K562 (cell line): ENCODE results near the gene HCRTR1. TPM values are rescaled to one million over a fixed set of nuclear protein-coding genes. Genes with fewer than 3 reads are reported as not detected.

Experiments used
- BCLAF1 ChIP-seq, 2 experiments: fragments of 450-650 bp in 1 of 2; IDR thresholded peaks; 2 replicates each; pipeline ENCODE4 v1.6.1; 2011 to 2017; ENCODE audit warnings: low read depth in 2 of 2, antibody characterized with exemption in 1 of 2, borderline replicate concordance in 1 of 2, low read length in 1 of 2, mild to moderate bottlenecking in 1 of 2, mixed read lengths in 1 of 2; ENCODE audit not compliant: control insufficient read depth in 1 of 2
- HINFP ChIP-seq: fragments of 450-650 bp; conservative IDR thresholded peaks from 2 replicates; pipeline ENCODE4 v1.6.1; 2016; ENCODE audit warnings: missing genetic modification characterization, low read depth, mild to moderate bottlenecking, control low read depth, missing compliant biosample characterization
- HSF4 ChIP-seq: fragments of 250-450 bp; sonication (Bioruptor Pico); IDR thresholded peaks from 2 replicates; pipeline ENCODE4 v2.1.2; 2022; ENCODE audit warnings: mild to moderate bottlenecking, moderate library complexity, borderline replicate concordance
- ILK ChIP-seq: fragments of 450-650 bp; IDR thresholded peaks from 2 replicates; pipeline ENCODE4 v1.6.1; 2016; ENCODE audit warnings: missing genetic modification characterization, low read depth, mild to moderate bottlenecking, missing compliant biosample characterization, moderate library complexity, borderline replicate concordance
- MEIS2 ChIP-seq: fragments of 450-650 bp; IDR thresholded peaks from 2 replicates; pipeline ENCODE4 v1.6.1; 2014; ENCODE audit warnings: mild to moderate bottlenecking; ENCODE audit not compliant: partially characterized antibody
- MNT ChIP-seq, 2 experiments: fragments of 450-650 bp; conservative IDR thresholded peaks; 2 replicates each; pipeline ENCODE4 v1.6.1; 2017; ENCODE audit warnings: mild to moderate bottlenecking in 2 of 2, moderate library complexity in 2 of 2
- MTA2 ChIP-seq: fragments of 450-650 bp; IDR thresholded peaks from 2 replicates; pipeline ENCODE4 v1.6.1; 2016; ENCODE audit warnings: low read depth
- PURB ChIP-seq: sonication (generic); formaldehyde crosslinking; IDR thresholded peaks from 2 replicates; pipeline ENCODE4 v1.9.0; 2021; ENCODE audit warnings: low read depth, mild to moderate bottlenecking, missing genetic modification reagents
- SAFB ChIP-seq: fragments of 200-400 bp; formaldehyde crosslinking; IDR thresholded peaks from 2 replicates; pipeline ENCODE4 v1.6.1; 2017; ENCODE audit warnings: low read depth, low read length, borderline replicate concordance
- SMARCA5 ChIP-seq: fragments of 450-650 bp; IDR thresholded peaks from 2 replicates; pipeline ENCODE4 v1.6.1; 2016
- SNIP1 ChIP-seq: fragments of 450-650 bp; IDR thresholded peaks from 2 replicates; pipeline ENCODE4 v1.7.1; 2017; ENCODE audit warnings: low read depth, mild to moderate bottlenecking
- SOX6 ChIP-seq: fragments of 450-650 bp; IDR thresholded peaks from 2 replicates; pipeline ENCODE4 v1.6.1; 2014; ENCODE audit warnings: mild to moderate bottlenecking
- ZBTB11 ChIP-seq, 3 experiments: fragments of 200-800 bp in 1 of 3; fragments of 250-450 bp in 1 of 3; fragments of 450-650 bp in 1 of 3; sonication (Bioruptor Pico) in 1 of 3; sonication (Bioruptor generic) in 1 of 3; formaldehyde crosslinking in 1 of 3; IDR thresholded peaks; 2 replicates each; pipeline versions ENCODE4 v1.6.1 to v1.8.0; 2016 to 2022; ENCODE audit warnings: mild to moderate bottlenecking in 2 of 3, missing genetic modification characterization in 2 of 3, missing compliant biosample characterization in 1 of 3, moderate library complexity in 1 of 3
- ZBTB7A ChIP-seq: IDR thresholded peaks from 2 replicates; pipeline ENCODE4 v1.6.1; 2011; ENCODE audit warnings: low read depth, mild to moderate bottlenecking, low read length, moderate library complexity, borderline replicate concordance; ENCODE audit not compliant: control insufficient read depth
- ZFPM2 ChIP-seq: fragments of 250-450 bp; sonication (Bioruptor Pico); IDR thresholded peaks from 2 replicates; pipeline ENCODE4 v1.5.1; 2022; ENCODE audit warnings: mild to moderate bottlenecking
- ZNF408 ChIP-seq: fragments of 250-450 bp; sonication (Bioruptor Pico); IDR thresholded peaks from 2 replicates; pipeline ENCODE4 v1.4.0; 2020; ENCODE audit warnings: low read depth, mild to moderate bottlenecking, moderate library complexity
- polyA plus RNA-seq, 8 experiments: library from polyadenylated mRNA; depleted of rRNA in 4 of 8; stranded (reverse) in 5 of 8; unstranded in 3 of 8; fragments of >200 nt; fragmentation: Nextera tagmentation in 2 of 8; fragmentation: Illumina TruSeq in 1 of 8; extraction: Ambion mirVana in 2 of 8; extraction: Trizol in 1 of 8; gene quantifications; 2 replicates each; pipeline versions ENCODE4 v1.2.1 to v1.2.3, GENCODE V29; 2011 to 2014; ENCODE audit warnings: inconsistent platforms in 1 of 8, missing spikeins in 1 of 8
- total RNA-seq, 7 experiments: library from RNA; depleted of rRNA in 6 of 7; stranded (reverse); fragments of >200 nt in 6 of 7; fragmentation: Illumina TruSeq in 2 of 7; extraction: Trizol in 2 of 7; gene quantifications; 2 replicates each; pipeline versions ENCODE4 v1.2.1 to v1.2.3, GENCODE V29; 2011 to 2021; ENCODE audit warnings: low replicate concordance in 1 of 7

HCRTR1 gene
- total and polyA plus RNA-seq, 9 of the 15 experiments (the other 6 are each of a cell fraction or from before 2014, with no cell fraction given) = not detected

- TF ChIP-seq BCLAF1 (IDR thresholded peaks at IDR 0.05; ENCODE audit: borderline replicate concordance in 1 of 2, control insufficient read depth in 1 of 2, low read depth in 2 of 2, low read length in 1 of 2) = no peak
- TF ChIP-seq ZBTB11 (CRISPR knock-in tag; IDR thresholded peaks at IDR 0.05) = no peak
- no peak for TF ChIP-seq ZNF408 (CRISPR knock-in tag)
- no peak for TF ChIP-seq MNT (conservative IDR thresholded peaks at IDR 0.05)
- TF ChIP-seq PURB (CRISPR knock-in tag) = no peak
- TF ChIP-seq SAFB = no peak
- TF ChIP-seq ILK (tag) = no peak
- no peak for TF ChIP-seq ZFPM2 (CRISPR knock-in tag)
- TF ChIP-seq SMARCA5 = 0 out of 2 replicates have a peak, but pooled peaks have one; percentile 24
- no peak for TF ChIP-seq HINFP
- no peak for TF ChIP-seq MEIS2
- TF ChIP-seq SNIP1 = no peak
- no peak for TF ChIP-seq HSF4 (CRISPR knock-in tag)
- 0 out of 2 replicates have a peak, but pooled peaks have one; percentile 25 for TF ChIP-seq ZBTB7A
- no peak for TF ChIP-seq SOX6
- TF ChIP-seq MTA2 = no peak
Observed at GRCh38 chr1:31663622-31664452, 46.3 kb downstream of the HCRTR1 start (continued).
